Measurements from ENCODE around the gene NKIRAS2.

Gene NKIRAS2

DNA sequence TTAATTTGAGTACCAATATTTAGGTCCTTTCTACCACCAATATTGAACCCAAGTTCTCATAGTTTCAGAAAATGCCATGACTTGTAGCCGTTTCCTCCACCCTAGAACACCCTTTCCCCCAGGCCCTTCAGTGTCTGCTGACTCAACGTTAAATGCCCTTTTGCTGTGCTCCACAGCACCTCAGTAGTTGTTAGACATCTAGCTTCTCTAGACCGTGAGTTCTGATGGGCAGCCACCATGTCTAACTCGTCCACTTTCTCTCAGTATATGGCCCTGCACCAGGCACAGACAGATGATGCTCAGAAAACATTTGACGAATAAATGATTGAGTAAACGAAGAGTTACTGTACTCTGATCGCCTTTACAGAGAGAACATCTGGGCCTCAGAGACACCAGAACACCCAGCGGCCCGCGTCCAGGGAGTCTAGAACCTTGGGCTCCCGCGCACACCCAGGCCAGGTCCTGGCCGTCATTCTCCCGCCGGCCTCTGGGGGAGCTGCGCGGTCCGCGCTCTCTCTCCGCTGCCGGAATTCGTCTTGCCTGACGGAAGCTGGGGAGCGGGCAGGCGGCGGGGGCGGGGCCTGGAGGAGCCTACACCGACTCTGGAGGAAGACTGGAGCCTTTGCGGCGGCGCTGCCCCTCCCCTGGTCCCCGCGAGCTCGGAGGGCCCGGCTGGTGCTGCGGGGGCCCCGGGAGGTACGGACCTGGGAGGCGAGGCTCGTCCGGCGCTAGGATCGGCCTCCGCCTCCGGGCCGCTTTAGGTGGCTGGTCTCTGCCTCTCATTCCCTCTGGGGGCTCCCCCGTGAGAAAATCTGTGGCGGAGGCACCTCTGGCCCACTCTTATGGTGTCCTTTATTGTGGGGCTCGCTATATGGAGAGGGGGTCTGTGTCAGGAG is at the start of gene NKIRAS2:
TSS of gene NKIRAS2 (plus strand) at position 582 of the 896 bp plus-strand sequence. CDS start 1,488 bp downstream, outside the sequence.
- Histone ChIP-seq H3K4me3 (ENCODE audit: low read length in 2 of 2) (peak within 1 kb of the TSS; percentile 87 to 91), H3K27ac (ENCODE audit: low read depth in 2 of 2, low read length in 2 of 2) (peak within 1 kb of the TSS; percentile 63 to 75), H3K4me1 (ENCODE audit: control insufficient read depth in 2 of 2, insufficient read depth in 2 of 2, low read length in 2 of 2) (peaks cover 39 to 40% of the 10 kb centered on the region in 2 donors), H3K9me3 (ENCODE audit: control insufficient read depth in 2 of 2, low read length in 2 of 2) (no peaks in the 10 kb centered on the region), H3K9ac (ENCODE audit: low read depth in 1 of 2, low read length in 2 of 2) (peak within 1 kb of the TSS; percentile 92 to 93), H3K36me3 (ENCODE audit: control insufficient read depth in 2 of 2, insufficient read depth in 2 of 2, low read length in 2 of 2) (peaks cover 19 to 23% of the 10 kb centered on the region in 2 donors), H3K27me3 (ENCODE audit: control insufficient read depth in 2 of 2, insufficient read depth in 2 of 2, low read length in 2 of 2) (no peaks in the 10 kb centered on the region)

- Histone ChIP-seq H3K4me1 (ENCODE audit: control insufficient read depth in 2 of 2, insufficient read depth in 2 of 2, low read length in 2 of 2) (peaks cover 10 to 11% of the 10 kb centered on the region in 2 donors), H3K36me3 (ENCODE audit: control insufficient read depth in 2 of 2, insufficient read depth in 2 of 2, low read length in 2 of 2) (peaks cover 50 to 60% of the 10 kb centered on the region in 2 donors)
These were observed 49.0 kb upstream of the NKIRAS2 start for GRCh38 chr17:41970901-41971331.

DNA sequence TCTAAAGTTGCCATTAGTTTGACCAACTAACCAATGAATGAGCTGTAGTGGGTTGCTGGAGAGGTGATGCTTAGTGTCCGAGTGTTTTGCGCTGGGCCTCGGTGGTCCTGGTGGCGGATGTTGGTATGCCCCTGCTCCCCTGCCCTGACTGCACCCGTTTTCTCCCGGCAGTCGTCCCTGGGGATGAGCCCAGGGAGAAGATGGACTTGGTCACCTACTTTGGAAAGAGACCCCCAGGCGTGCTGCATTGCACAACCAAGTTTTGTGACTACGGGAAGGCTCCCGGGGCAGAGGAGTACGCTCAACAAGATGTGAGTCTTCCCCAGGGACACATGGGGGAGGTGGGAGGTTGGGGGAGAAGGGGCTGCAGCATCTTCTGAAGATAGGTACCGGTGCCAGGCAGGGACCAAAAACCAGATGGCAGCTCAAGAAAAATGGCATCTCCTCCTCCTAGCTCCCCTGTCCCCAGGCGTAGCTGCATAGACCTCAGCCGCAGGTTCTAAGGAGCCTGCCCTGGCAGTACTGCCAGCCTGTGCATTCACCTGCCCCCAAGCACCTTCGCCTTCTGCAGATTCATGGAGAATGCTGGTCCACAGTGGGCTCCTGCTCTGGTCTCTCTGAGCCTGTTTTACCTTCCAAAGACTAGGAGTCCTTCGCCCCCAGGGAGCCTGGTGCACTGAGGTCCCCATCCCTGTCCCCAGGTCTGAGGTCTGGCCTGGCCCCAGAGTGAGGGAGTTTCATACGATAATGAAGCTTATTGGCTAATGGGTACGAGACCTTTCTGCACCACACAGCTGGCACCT is 48.0 kb upstream of the NKIRAS2 start:
- Histone ChIP-seq H3K27me3 (ENCODE audit: control insufficient read depth in 2 of 2, insufficient read depth in 2 of 2, low read length in 2 of 2) (no peaks in the 10 kb centered on the region), H3K27ac (ENCODE audit: low read depth in 2 of 2, low read length in 2 of 2) (no peak overlapping the region), H3K4me3 (ENCODE audit: low read length in 2 of 2) (no peak overlapping the region), H3K4me1 (ENCODE audit: control insufficient read depth in 2 of 2, insufficient read depth in 2 of 2, low read length in 2 of 2) (peaks cover 6 to 11% of the 10 kb centered on the region in 2 donors), H3K36me3 (ENCODE audit: control insufficient read depth in 2 of 2, insufficient read depth in 2 of 2, low read length in 2 of 2) (peaks cover 59 to 68% of the 10 kb centered on the region in 2 donors), H3K9me3 (ENCODE audit: control insufficient read depth in 2 of 2, low read length in 2 of 2) (no peaks in the 10 kb centered on the region), H3K9ac (ENCODE audit: low read depth in 1 of 2, low read length in 2 of 2) (no peak overlapping the region)

More at GRCh38 chr17:41970901-41971331, 49.0 kb upstream of the NKIRAS2 start:
- no peak overlapping the region for H3K9ac ChIP-seq (ENCODE audit: low read depth in 1 of 2, low read length in 2 of 2)
- no peaks in the 10 kb centered on the region for H3K27me3 ChIP-seq (ENCODE audit: control insufficient read depth in 2 of 2, insufficient read depth in 2 of 2, low read length in 2 of 2)
- no peak overlapping the region for H3K4me3 ChIP-seq (ENCODE audit: low read length in 2 of 2)
- H3K9me3 ChIP-seq (ENCODE audit: control insufficient read depth in 2 of 2, low read length in 2 of 2) = no peaks in the 10 kb centered on the region
- no peak overlapping the region for H3K27ac ChIP-seq (ENCODE audit: low read depth in 2 of 2, low read length in 2 of 2)

DNA sequence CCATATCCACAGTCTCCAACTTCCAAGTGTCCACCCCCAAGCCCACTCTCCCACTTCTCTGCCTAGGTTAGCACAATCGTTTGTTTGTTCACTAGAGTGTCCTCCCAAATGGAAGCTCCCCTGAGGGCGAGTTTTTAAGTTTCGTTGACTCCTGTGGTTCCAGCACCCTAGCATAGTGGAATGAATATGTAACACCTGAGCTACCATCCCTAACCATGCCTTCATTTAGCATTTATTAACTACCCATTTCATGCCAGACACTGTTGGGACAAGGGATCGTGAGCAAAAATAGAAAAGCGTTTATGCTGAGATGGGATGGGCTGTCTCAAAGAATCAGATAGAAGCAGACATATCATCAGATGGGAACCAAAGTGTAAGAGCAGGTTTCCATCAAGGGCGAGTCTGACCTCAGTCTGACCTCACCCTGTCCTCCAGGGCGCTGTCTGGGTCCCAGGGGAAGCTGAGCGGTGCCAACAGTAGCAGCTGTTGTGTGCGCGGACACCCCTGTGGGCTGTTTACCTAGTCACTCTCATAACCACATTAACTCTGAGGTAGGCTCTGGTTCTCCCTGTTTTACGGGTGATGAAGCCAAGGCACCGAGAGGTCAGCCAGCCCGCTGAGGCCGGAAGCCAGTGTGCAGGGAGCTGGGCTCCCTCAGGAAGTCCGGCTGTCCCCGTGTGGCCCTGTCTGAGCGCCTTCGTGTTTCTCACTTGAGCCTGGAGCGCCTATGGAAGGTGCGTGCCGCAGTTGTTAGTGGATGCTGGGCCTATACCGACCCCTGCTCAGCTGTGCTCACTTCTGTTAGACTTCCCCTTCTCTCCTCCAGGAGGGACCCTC is 47.1 kb upstream of the NKIRAS2 start:
- H3K4me1 ChIP-seq (ENCODE audit: control insufficient read depth in 2 of 2, insufficient read depth in 2 of 2, low read length in 2 of 2) = peaks cover 6% of the 10 kb centered on the region in 2 donors
- H3K36me3 ChIP-seq (ENCODE audit: control insufficient read depth in 2 of 2, insufficient read depth in 2 of 2, low read length in 2 of 2) = peaks cover 66 to 77% of the 10 kb centered on the region in 2 donors
- H3K27ac ChIP-seq (ENCODE audit: low read depth in 2 of 2, low read length in 2 of 2) = no peak overlapping the region
- no peak overlapping the region for H3K9ac ChIP-seq (ENCODE audit: low read depth in 1 of 2, low read length in 2 of 2)
- no peaks in the 10 kb centered on the region for H3K27me3 ChIP-seq (ENCODE audit: control insufficient read depth in 2 of 2, insufficient read depth in 2 of 2, low read length in 2 of 2)
- H3K9me3 ChIP-seq (ENCODE audit: control insufficient read depth in 2 of 2, low read length in 2 of 2) = no peaks in the 10 kb centered on the region
- H3K4me3 ChIP-seq (ENCODE audit: low read length in 2 of 2) = no peak overlapping the region

GRCh38 chr17:41973408-41973811 is 46.5 kb upstream of the NKIRAS2 start:
- H3K4me3 ChIP-seq (ENCODE audit: low read length in 2 of 2) = no peak overlapping the region
- no peaks in the 10 kb centered on the region for H3K9me3 ChIP-seq (ENCODE audit: control insufficient read depth in 2 of 2, low read length in 2 of 2)
- H3K36me3 ChIP-seq (ENCODE audit: control insufficient read depth in 2 of 2, insufficient read depth in 2 of 2, low read length in 2 of 2) = peaks cover 70 to 80% of the 10 kb centered on the region in 2 donors
- H3K27ac ChIP-seq (ENCODE audit: low read depth in 2 of 2, low read length in 2 of 2) = peak overlapping the region in 1 of 2 donors; percentile 16
- peaks cover 8 to 11% of the 10 kb centered on the region in 2 donors for H3K4me1 ChIP-seq (ENCODE audit: control insufficient read depth in 2 of 2, insufficient read depth in 2 of 2, low read length in 2 of 2)
- H3K9ac ChIP-seq (ENCODE audit: low read depth in 1 of 2, low read length in 2 of 2) = no peak overlapping the region
- no peaks in the 10 kb centered on the region for H3K27me3 ChIP-seq (ENCODE audit: control insufficient read depth in 2 of 2, insufficient read depth in 2 of 2, low read length in 2 of 2)

DNA sequence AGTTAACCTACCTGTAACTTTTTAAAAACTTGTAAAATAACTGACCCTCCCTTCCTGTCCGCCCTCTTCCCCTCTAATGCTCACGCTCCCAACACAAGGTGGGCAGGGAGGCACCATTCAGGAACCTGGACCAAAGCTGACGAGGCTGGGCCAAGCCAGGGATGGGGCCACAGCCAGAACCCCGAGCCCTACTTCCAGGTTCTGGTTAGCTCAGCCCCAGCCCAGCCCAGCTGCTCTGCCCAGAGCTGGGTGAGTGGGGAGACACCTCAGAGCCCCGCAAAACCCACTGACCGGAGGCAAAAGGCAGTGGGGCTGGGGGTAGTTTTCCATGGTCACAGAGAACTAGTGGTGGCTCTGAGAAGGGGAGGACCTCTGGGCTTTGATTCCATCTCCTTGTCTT is 45.9 kb upstream of the NKIRAS2 start:
- H3K9me3 ChIP-seq (ENCODE audit: control insufficient read depth in 2 of 2, low read length in 2 of 2) = no peaks in the 10 kb centered on the region
- no peaks in the 10 kb centered on the region for H3K27me3 ChIP-seq (ENCODE audit: control insufficient read depth in 2 of 2, insufficient read depth in 2 of 2, low read length in 2 of 2)
- H3K27ac ChIP-seq (ENCODE audit: low read depth in 2 of 2, low read length in 2 of 2) = no peak overlapping the region
- H3K4me1 ChIP-seq (ENCODE audit: control insufficient read depth in 2 of 2, insufficient read depth in 2 of 2, low read length in 2 of 2) = peaks cover 8 to 11% of the 10 kb centered on the region in 2 donors
- H3K36me3 ChIP-seq (ENCODE audit: control insufficient read depth in 2 of 2, insufficient read depth in 2 of 2, low read length in 2 of 2) = peaks cover 65 to 76% of the 10 kb centered on the region in 2 donors
- no peak overlapping the region for H3K9ac ChIP-seq (ENCODE audit: low read depth in 1 of 2, low read length in 2 of 2)
- no peak overlapping the region for H3K4me3 ChIP-seq (ENCODE audit: low read length in 2 of 2)

DNA sequence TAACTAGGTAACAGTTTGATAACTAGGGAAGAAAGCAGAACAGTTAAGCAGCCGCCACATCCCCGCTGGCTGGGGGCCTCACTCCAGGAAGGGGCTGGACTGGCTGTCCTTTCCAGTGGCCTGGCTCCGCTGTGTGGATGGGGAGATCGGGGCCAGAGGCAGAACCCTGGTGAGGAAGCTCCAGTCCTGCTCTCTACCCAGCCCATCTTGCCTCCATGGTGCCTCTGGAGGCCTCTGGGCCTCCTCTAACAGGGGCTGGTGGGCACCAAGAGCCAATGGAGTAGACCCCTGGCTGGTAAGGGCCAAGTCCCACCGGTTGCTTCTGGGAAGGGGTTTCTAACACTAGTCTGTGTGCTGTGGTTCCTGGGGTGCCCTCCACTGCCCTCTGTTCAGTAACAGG is 45.2 kb upstream of the NKIRAS2 start:
- H3K36me3 ChIP-seq (ENCODE audit: control insufficient read depth in 2 of 2, insufficient read depth in 2 of 2, low read length in 2 of 2) = peaks cover 65 to 74% of the 10 kb centered on the region in 2 donors
- H3K27ac ChIP-seq (ENCODE audit: low read depth in 2 of 2, low read length in 2 of 2) = no peak overlapping the region
- H3K9ac ChIP-seq (ENCODE audit: low read depth in 1 of 2, low read length in 2 of 2) = no peak overlapping the region
- H3K4me1 ChIP-seq (ENCODE audit: control insufficient read depth in 2 of 2, insufficient read depth in 2 of 2, low read length in 2 of 2) = peaks cover 8 to 11% of the 10 kb centered on the region in 2 donors
- no peaks in the 10 kb centered on the region for H3K9me3 ChIP-seq (ENCODE audit: control insufficient read depth in 2 of 2, low read length in 2 of 2)
- H3K27me3 ChIP-seq (ENCODE audit: control insufficient read depth in 2 of 2, insufficient read depth in 2 of 2, low read length in 2 of 2) = no peaks in the 10 kb centered on the region
- H3K4me3 ChIP-seq (ENCODE audit: low read length in 2 of 2) = no peak overlapping the region

GRCh38 chr17:41975099-41976083 is 44.5 kb upstream of the NKIRAS2 start:
- Histone ChIP-seq H3K36me3 (ENCODE audit: control insufficient read depth in 2 of 2, insufficient read depth in 2 of 2, low read length in 2 of 2) (peaks cover 68 to 76% of the 10 kb centered on the region in 2 donors), H3K9ac (ENCODE audit: low read depth in 1 of 2, low read length in 2 of 2) (no peak overlapping the region), H3K9me3 (ENCODE audit: control insufficient read depth in 2 of 2, low read length in 2 of 2) (no peaks in the 10 kb centered on the region), H3K27me3 (ENCODE audit: control insufficient read depth in 2 of 2, insufficient read depth in 2 of 2, low read length in 2 of 2) (no peaks in the 10 kb centered on the region), H3K4me3 (ENCODE audit: low read length in 2 of 2) (no peak overlapping the region), H3K27ac (ENCODE audit: low read depth in 2 of 2, low read length in 2 of 2) (no peak overlapping the region), H3K4me1 (ENCODE audit: control insufficient read depth in 2 of 2, insufficient read depth in 2 of 2, low read length in 2 of 2) (peaks cover 8 to 11% of the 10 kb centered on the region in 2 donors)
